HepG2 (cell line): Measurements from ENCODE around the gene TBR1. TPM values are rescaled to one million over a fixed set of nuclear protein-coding genes. Genes with fewer than 3 reads are reported as not detected.
A peak's percentile ranks its signal among the peaks of the same experiment; 100 is the strongest.

Experiments used
- AGO1 ChIP-seq: fragments of 200-400 bp; formaldehyde crosslinking; IDR thresholded peaks from 2 replicates; pipeline ENCODE4 v1.6.1; 2017; ENCODE audit warnings: mild to moderate bottlenecking, low read depth, low read length, moderate library complexity; ENCODE audit not compliant: poor library complexity, severe bottlenecking
- AGO2 ChIP-seq: fragments of 200-400 bp; formaldehyde crosslinking; optimal IDR thresholded peaks from 2 replicates; pipeline ENCODE3; 2017; ENCODE audit warnings: mild to moderate bottlenecking, low read depth, low read length, moderate library complexity
- EEA1 ChIP-seq: sonication (generic); formaldehyde crosslinking; IDR thresholded peaks from 2 replicates; pipeline ENCODE4 v1.5.1; 2020; ENCODE audit warnings: mild to moderate bottlenecking, missing genetic modification reagents, borderline replicate concordance
- GABPB1 ChIP-seq: IDR thresholded peaks from 2 replicates; pipeline ENCODE4 v1.6.1; 2016; ENCODE audit warnings: mild to moderate bottlenecking, missing genetic modification reagents, moderate library complexity, missing compliant biosample characterization
- HNRNPLL ChIP-seq: fragments of 200-400 bp; formaldehyde crosslinking; IDR thresholded peaks from 2 replicates; pipeline ENCODE4 v1.6.1; 2017; ENCODE audit warnings: mild to moderate bottlenecking, low read depth, low read length; ENCODE audit not compliant: poor library complexity, severe bottlenecking
- KMT2B ChIP-seq: IDR thresholded peaks from 2 replicates; pipeline ENCODE4 v1.6.1; 2016; ENCODE audit warnings: missing genetic modification reagents, missing compliant biosample characterization
- NKX3-1 ChIP-seq: sonication (generic); formaldehyde crosslinking; IDR thresholded peaks from 2 replicates; pipeline ENCODE4 v1.5.0; 2020; ENCODE audit warnings: missing genetic modification reagents
- NR1H2 ChIP-seq: sonication (generic); formaldehyde crosslinking; IDR thresholded peaks from 2 replicates; pipeline ENCODE4 v1.8.1; 2022; ENCODE audit warnings: low read depth, missing genetic modification reagents, borderline replicate concordance
- RFX3 ChIP-seq: IDR thresholded peaks from 2 replicates; pipeline ENCODE4 v1.6.1; 2016; ENCODE audit warnings: missing biosample characterization, missing genetic modification reagents
- SIX1 ChIP-seq: sonication (generic); formaldehyde crosslinking; IDR thresholded peaks from 2 replicates; pipeline ENCODE4 v1.4.0; 2020; ENCODE audit warnings: missing genetic modification reagents, borderline replicate concordance
- TOPORS ChIP-seq: sonication (generic); formaldehyde crosslinking; IDR thresholded peaks from 2 replicates; pipeline ENCODE4 v1.8.0; 2023; ENCODE audit warnings: mild to moderate bottlenecking, missing genetic modification reagents
- ZNF136 ChIP-seq: sonication (generic); formaldehyde crosslinking; IDR thresholded peaks from 2 replicates; pipeline ENCODE4 v1.8.1; 2022; ENCODE audit warnings: low read depth, mild to moderate bottlenecking, moderate library complexity, missing genetic modification reagents
- ZNF230 ChIP-seq: sonication (generic); formaldehyde crosslinking; IDR thresholded peaks from 2 replicates; pipeline ENCODE4 v1.4.0; 2020; ENCODE audit warnings: mild to moderate bottlenecking, missing genetic modification reagents
- ZNF337 ChIP-seq: sonication (generic); formaldehyde crosslinking; IDR thresholded peaks from 2 replicates; pipeline ENCODE4 v1.5.1; 2020; ENCODE audit warnings: missing genetic modification reagents, low read depth, mild to moderate bottlenecking, borderline replicate concordance
- ZNF431 ChIP-seq: sonication (generic); formaldehyde crosslinking; IDR thresholded peaks from 2 replicates; pipeline ENCODE4 v1.9.0; 2022; ENCODE audit warnings: missing genetic modification reagents, low read depth, mild to moderate bottlenecking, borderline replicate concordance
- ZNF547 ChIP-seq: sonication (generic); formaldehyde crosslinking; IDR thresholded peaks from 2 replicates; pipeline ENCODE4 v1.5.1; 2020; ENCODE audit warnings: mild to moderate bottlenecking, missing genetic modification reagents
- ZNF781 ChIP-seq: sonication (generic); formaldehyde crosslinking; IDR thresholded peaks from 2 replicates; pipeline ENCODE4 v1.5.1; 2020; ENCODE audit warnings: borderline replicate concordance, mild to moderate bottlenecking, missing genetic modification reagents; ENCODE audit errors: not compliant biosample characterization
- polyA plus RNA-seq, 8 experiments: library from polyadenylated mRNA; depleted of rRNA in 3 of 8; stranded (reverse) in 7 of 8; unstranded in 1 of 8; fragments of >200 nt; fragmentation: Illumina TruSeq in 4 of 8; extraction: Trizol in 4 of 8; gene quantifications; 2 replicates each; pipeline versions ENCODE4 v1.2.1 to v1.2.3, GENCODE V29; 2011 to 2016; ENCODE audit warnings: low read depth in 4 of 8, missing spikeins in 1 of 8, mixed read lengths in 1 of 8; ENCODE audit not compliant: insufficient read depth in 1 of 8
- total RNA-seq, 5 experiments: library from RNA; depleted of rRNA; stranded (reverse); fragments of >200 nt; fragmentation: Illumina TruSeq; extraction: Trizol; gene quantifications; 2 replicates each; pipeline ENCODE4 v1.2.3, GENCODE V29; 2016; ENCODE audit warnings: low read depth in 1 of 5
- TF ChIP-seq, protein P1 (sequence below): sonication (generic); formaldehyde crosslinking; conservative IDR thresholded peaks from 2 replicates; pipeline ENCODE4 v1.8.0; 2022; ENCODE audit warnings: mild to moderate bottlenecking, moderate library complexity, missing genetic modification reagents
- TF ChIP-seq, protein P2 (sequence below): sonication (generic); formaldehyde crosslinking; IDR thresholded peaks from 2 replicates; pipeline ENCODE4 v1.4.0; 2020; ENCODE audit warnings: missing genetic modification reagents
- TF ChIP-seq, protein P3 (sequence below): IDR thresholded peaks from 2 replicates; pipeline ENCODE4 v1.6.1; 2016; ENCODE audit warnings: mild to moderate bottlenecking
- TF ChIP-seq, protein P4 (sequence below): sonication (generic); formaldehyde crosslinking; IDR thresholded peaks from 2 replicates; pipeline ENCODE4 v1.8.1; 2023; ENCODE audit warnings: mild to moderate bottlenecking, missing genetic modification reagents

Gene TBR1
- total and polyA plus RNA-seq, 2 of the 13 experiments (the other 11 are each of a cell fraction or from before 2014, with no cell fraction given), result not detected

DNA sequence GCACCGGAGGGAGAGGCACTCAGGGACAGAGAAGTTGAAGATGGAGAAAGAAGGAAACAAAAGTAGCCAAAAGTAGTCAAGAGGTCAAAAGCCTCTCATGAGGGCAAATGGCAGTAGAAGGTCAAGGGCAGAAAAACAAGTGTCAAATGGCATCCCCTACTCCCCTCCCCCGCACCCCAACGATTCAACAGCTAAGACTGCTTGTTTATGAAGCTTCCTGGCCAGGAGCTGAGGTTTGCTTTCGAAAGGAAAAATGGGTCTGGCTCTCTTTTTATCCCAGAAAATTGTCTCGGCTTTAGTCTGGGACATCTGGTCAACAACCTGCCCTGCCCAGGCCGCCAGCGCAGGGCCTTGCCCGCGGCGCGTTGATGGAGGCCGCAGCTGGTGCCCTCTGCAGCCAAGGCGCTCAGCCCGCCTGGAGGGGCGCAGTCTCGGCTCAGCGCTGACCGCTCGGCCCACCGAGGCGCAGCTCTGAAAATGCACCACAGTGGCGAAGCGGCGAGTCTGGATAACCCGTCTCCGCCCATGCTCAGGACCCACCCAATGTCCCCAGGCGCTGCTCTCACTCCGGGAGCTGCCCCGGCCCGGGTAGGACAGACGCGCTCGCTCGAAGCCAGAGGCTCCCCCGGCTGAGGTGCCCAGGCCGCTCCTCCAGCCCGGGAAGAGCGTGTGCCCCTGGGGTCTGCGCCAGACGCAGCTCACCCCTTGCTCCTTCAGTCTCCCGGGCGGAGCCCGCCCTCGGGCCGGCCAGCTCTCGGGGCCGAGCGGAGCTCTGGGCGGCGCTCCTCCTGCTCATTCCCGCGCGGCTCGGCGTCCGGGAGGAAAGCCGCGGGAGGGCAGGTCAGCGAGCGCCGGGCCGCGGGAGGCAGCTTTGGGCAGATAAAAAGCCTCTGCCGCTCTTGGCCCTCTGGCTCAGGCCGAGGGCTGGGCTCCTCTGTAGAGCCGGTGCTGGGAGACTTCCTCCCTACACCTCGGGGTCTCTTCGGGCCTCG is 1.8 kb upstream of the TBR1 start (continued):
- TF ChIP-seq AGO2 (peak; percentile 80), KMT2B (peak; percentile 39), ZNF431 (CRISPR knock-in tag) (no peak), AGO1 (peak; percentile 40), NR1H2 (0 out of 2 replicates have a peak, but pooled peaks have one; percentile 48), HNRNPLL (peak; percentile 56), NKX3-1 (no peak), ZNF337 (CRISPR knock-in tag) (peak; percentile 44; the same call in 1 of the 2 replicates), ZNF230 (CRISPR knock-in tag) (peak; percentile 76; the same call in 1 of the 2 replicates), ZNF781 (CRISPR knock-in tag) (no peak), RFX3 (CRISPR knock-in tag) (no peak), SIX1 (CRISPR knock-in tag) (no peak), ZNF136 (no peak), EEA1 (CRISPR knock-in tag) (no peak), ZNF547 (CRISPR knock-in tag) (peak; percentile 94), GABPB1 (CRISPR knock-in tag) (peak; percentile 60), TOPORS (CRISPR knock-in tag) (no peak)
- TF ChIP-seq, protein P1, sequence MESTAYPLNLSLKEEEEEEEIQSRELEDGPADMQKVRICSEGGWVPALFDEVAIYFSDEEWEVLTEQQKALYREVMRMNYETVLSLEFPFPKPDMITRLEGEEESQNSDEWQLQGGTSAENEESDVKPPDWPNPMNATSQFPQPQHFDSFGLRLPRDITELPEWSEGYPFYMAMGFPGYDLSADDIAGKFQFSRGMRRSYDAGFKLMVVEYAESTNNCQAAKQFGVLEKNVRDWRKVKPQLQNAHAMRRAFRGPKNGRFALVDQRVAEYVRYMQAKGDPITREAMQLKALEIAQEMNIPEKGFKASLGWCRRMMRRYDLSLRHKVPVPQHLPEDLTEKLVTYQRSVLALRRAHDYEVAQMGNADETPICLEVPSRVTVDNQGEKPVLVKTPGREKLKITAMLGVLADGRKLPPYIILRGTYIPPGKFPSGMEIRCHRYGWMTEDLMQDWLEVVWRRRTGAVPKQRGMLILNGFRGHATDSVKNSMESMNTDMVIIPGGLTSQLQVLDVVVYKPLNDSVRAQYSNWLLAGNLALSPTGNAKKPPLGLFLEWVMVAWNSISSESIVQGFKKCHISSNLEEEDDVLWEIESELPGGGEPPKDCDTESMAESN, result peak; percentile 80
- TF ChIP-seq, protein P2, sequence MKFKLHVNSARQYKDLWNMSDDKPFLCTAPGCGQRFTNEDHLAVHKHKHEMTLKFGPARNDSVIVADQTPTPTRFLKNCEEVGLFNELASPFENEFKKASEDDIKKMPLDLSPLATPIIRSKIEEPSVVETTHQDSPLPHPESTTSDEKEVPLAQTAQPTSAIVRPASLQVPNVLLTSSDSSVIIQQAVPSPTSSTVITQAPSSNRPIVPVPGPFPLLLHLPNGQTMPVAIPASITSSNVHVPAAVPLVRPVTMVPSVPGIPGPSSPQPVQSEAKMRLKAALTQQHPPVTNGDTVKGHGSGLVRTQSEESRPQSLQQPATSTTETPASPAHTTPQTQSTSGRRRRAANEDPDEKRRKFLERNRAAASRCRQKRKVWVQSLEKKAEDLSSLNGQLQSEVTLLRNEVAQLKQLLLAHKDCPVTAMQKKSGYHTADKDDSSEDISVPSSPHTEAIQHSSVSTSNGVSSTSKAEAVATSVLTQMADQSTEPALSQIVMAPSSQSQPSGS (CRISPR knock-in tag), result peak; percentile 10; the same call in 1 of the 2 replicates
- TF ChIP-seq, protein P3, sequence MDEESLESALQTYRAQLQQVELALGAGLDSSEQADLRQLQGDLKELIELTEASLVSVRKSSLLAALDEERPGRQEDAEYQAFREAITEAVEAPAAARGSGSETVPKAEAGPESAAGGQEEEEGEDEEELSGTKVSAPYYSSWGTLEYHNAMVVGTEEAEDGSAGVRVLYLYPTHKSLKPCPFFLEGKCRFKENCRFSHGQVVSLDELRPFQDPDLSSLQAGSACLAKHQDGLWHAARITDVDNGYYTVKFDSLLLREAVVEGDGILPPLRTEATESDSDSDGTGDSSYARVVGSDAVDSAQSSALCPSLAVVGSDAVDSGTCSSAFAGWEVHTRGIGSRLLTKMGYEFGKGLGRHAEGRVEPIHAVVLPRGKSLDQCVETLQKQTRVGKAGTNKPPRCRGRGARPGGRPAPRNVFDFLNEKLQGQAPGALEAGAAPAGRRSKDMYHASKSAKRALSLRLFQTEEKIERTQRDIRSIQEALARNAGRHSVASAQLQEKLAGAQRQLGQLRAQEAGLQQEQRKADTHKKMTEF (CRISPR knock-in tag), result peak; percentile 65; the same call in 1 of the 2 replicates
- TF ChIP-seq, protein P4, sequence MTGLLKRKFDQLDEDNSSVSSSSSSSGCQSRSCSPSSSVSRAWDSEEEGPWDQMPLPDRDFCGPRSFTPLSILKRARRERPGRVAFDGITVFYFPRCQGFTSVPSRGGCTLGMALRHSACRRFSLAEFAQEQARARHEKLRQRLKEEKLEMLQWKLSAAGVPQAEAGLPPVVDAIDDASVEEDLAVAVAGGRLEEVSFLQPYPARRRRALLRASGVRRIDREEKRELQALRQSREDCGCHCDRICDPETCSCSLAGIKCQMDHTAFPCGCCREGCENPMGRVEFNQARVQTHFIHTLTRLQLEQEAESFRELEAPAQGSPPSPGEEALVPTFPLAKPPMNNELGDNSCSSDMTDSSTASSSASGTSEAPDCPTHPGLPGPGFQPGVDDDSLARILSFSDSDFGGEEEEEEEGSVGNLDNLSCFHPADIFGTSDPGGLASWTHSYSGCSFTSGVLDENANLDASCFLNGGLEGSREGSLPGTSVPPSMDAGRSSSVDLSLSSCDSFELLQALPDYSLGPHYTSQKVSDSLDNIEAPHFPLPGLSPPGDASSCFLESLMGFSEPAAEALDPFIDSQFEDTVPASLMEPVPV (CRISPR knock-in tag), result no peak
